ENCODE results near the gene DCXR. TPM values are rescaled to one million over a fixed set of nuclear protein-coding genes. Genes with fewer than 3 reads are reported as not detected.

DCXR gene
- total and polyA plus RNA-seq, 2 donors (not counting 3 experiments of a cell fraction or from before 2014, with no cell fraction given): 93.0 to 178 TPM

DNA sequence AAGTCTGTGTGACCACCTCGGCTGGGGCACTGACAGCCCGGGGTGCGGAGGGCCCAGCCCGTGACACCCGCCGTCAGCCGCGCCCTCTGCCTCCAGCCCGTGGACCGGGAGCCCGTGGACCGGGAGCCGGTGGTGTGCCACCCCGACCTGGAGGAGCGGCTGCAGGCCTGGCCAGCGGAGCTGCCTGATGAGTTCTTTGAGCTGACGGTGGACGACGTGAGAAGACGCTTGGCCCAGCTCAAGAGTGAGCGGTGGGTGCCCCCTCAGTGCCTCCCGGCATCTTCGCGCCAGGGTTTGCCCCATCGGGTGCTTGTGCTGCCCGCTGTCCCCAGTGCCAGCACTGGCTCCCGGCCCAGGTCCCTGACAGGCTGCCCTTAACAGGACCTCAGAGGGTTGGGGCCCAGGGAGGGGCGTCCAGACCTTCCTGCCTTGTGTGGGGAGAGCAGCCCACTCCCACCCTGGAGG lies 28.5 kb downstream of the DCXR start:
- H3K79me2 ChIP-seq (ENCODE audit: control insufficient read depth, insufficient read depth, low read length): no peaks in the 10 kb centered on the region
- CTCF ChIA-PET: interaction anchor here (0.8 to 1.6 kb wide), 3 partner anchors 11 to 49 kb away, joined by 3 to 7 read pairs (median 3); no protein-coding TSS in a partner anchor
- H3K9me3 ChIP-seq (replicated peaks; ENCODE audit: control insufficient read depth, insufficient read depth, low read length): no peaks in the 10 kb centered on the region
- TF ChIP-seq, protein P1, sequence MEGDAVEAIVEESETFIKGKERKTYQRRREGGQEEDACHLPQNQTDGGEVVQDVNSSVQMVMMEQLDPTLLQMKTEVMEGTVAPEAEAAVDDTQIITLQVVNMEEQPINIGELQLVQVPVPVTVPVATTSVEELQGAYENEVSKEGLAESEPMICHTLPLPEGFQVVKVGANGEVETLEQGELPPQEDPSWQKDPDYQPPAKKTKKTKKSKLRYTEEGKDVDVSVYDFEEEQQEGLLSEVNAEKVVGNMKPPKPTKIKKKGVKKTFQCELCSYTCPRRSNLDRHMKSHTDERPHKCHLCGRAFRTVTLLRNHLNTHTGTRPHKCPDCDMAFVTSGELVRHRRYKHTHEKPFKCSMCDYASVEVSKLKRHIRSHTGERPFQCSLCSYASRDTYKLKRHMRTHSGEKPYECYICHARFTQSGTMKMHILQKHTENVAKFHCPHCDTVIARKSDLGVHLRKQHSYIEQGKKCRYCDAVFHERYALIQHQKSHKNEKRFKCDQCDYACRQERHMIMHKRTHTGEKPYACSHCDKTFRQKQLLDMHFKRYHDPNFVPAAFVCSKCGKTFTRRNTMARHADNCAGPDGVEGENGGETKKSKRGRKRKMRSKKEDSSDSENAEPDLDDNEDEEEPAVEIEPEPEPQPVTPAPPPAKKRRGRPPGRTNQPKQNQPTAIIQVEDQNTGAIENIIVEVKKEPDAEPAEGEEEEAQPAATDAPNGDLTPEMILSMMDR (IDR thresholded peaks at IDR 0.05; ENCODE audit: extremely low read depth in 1 of 2, insufficient read depth in 1 of 2, low read depth in 1 of 2, low read length in 2 of 2): no peak
- TF ChIP-seq JUN (IDR thresholded peaks at IDR 0.05; ENCODE audit: borderline replicate concordance, insufficient read depth, insufficient read length, low read depth) (no peak), MYC (IDR thresholded peaks at IDR 0.05; ENCODE audit: low read depth, low read length) (no peak), POLR2AphosphoS5 (IDR thresholded peaks at IDR 0.05; ENCODE audit: insufficient read depth, low read depth, low read length) (no peak), GATA2 (IDR thresholded peaks at IDR 0.05; ENCODE audit: insufficient read depth, insufficient read length, low read depth, low read length) (no peak), POLR2A (IDR thresholded peaks at IDR 0.05; ENCODE audit: low read depth, low read length) (no peak), EZH2 (IDR thresholded peaks at IDR 0.05; ENCODE audit: borderline replicate concordance, low read depth, low read length, severe bottlenecking) (no peak), FOS (IDR thresholded peaks at IDR 0.05; ENCODE audit: borderline replicate concordance, insufficient read depth, low read length) (no peak)
- TF ChIP-seq, protein P2, sequence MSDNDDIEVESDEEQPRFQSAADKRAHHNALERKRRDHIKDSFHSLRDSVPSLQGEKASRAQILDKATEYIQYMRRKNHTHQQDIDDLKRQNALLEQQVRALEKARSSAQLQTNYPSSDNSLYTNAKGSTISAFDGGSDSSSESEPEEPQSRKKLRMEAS (IDR thresholded peaks at IDR 0.05; ENCODE audit: insufficient read depth, insufficient read length): no peak
- no peak overlapping the region for H3K27ac ChIP-seq (ENCODE audit: insufficient read depth, low read depth, low read length)
- FAIRE-seq: no peak
- POLR2A ChIA-PET: no interaction called here
- H3K4me1 ChIP-seq (ENCODE audit: control insufficient read depth, extremely low read depth, insufficient read depth, low read length): peaks cover 4% of the 10 kb centered on the region
- H3K4me2 ChIP-seq (ENCODE audit: insufficient read depth, low read length): no peak overlapping the region
- no peaks in the 10 kb centered on the region for H3K27me3 ChIP-seq (ENCODE audit: control insufficient read depth in 2 of 2, insufficient read depth in 2 of 2, low read length in 2 of 2)
- DNase-seq (ENCODE audit: low read depth, low spot score): no peak
- H3K36me3 ChIP-seq (ENCODE audit: control insufficient read depth in 2 of 2, extremely low read depth in 1 of 2, insufficient read depth in 2 of 2, low read length in 2 of 2): no peaks in the 10 kb centered on the region
- no peak overlapping the region for H3K4me3 ChIP-seq (replicated peaks in 1 of 3; ENCODE audit: insufficient read depth in 1 of 3, low read depth in 1 of 3, low read length in 3 of 3)
- BruUV-seq (replicated peaks): no TSS peak
- no peak overlapping the region for H3K9ac ChIP-seq (replicated peaks; ENCODE audit: extremely low read depth, insufficient read depth, low read length)
- H2AFZ ChIP-seq (ENCODE audit: low read depth, low read length): no peak overlapping the region
- no peaks in the 10 kb centered on the region for H4K20me1 ChIP-seq (replicated peaks; ENCODE audit: control insufficient read depth, extremely low read depth, insufficient read depth, low read length)
- dilution Hi-C loops (cut with MboI; ENCODE audit: extremely low pct_ligation_motif_present, low sequenced_read_pairs): no loop called here
- no peaks in the 10 kb centered on the region for H3K9me1 ChIP-seq (replicated peaks; ENCODE audit: control insufficient read depth, extremely low read depth, insufficient read depth, low read length)
- intact Hi-C loops (cut with micrococcal nuclease): no loop called here

Measured in endothelial cell of umbilical vein (primary cell).